ENCODE results near the gene CCNYL1.
"Not testable (repeated sequence)": the region's sequence is repeated elsewhere in the genome, so short reads cannot be mapped to it uniquely, and the experiment has no call there.

The CCNYL1 gene

DNA sequence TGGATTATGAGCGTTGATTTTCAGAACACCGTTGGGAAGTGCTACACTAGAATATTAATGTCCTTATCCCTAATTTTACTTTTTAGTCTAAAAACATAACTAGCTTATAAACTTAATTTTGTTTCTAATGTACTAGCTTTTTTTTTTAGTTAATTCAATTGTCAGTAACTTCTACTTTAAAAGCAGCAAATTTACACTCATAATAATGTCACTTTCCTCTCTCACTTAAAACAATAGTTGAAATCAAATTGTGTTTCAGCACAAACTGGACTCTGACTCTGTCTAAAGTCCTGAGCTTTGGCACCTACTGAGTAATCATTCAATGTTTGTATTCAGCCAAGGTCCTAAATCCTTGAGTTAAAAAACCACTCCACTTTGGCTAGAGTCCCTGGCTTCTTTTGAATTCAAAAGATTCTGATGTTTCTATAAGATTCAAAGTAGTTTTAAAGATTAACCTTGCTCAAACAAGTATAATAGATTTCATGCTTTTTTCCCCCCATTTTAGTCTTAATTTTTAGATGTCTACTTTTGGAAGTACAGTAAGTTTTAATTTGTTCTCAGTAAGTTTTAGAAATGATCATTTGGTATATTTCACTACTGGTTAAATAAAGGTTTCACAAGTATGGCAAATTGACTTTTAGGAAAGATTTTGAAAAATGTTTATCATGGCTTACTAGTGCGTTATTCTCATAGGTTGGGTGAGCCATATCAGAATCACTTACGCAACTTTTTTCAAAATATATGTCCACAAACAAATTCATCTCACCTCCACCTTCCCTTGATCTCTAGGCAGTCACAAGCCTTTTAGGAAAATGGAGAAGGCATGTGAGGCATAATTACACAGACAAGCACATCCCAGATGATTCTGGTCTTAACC lies 23.4 kb downstream of the CCNYL1 start:
- DNase-seq (ENCODE audit: low spot score), result no peak

DNA sequence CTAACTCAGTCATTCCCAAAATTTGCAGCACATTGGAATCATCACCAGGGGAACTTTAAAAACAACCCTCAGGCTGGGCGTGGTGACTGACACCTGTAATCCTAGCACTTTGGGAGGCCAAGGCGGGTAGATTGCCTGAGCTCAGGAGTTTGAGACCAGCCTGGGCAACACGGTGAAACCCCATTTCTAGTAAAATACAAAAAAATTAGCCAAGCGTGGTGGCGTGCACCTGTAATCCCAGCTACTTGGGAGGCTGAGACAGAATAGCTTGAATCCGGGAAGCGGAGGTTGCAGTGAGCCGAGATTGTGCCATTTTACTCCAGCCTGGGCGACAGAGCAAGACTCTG lies 24.0 kb downstream of the CCNYL1 start:
- DNase-seq (ENCODE audit: low spot score), result not testable (repeated sequence)

DNA sequence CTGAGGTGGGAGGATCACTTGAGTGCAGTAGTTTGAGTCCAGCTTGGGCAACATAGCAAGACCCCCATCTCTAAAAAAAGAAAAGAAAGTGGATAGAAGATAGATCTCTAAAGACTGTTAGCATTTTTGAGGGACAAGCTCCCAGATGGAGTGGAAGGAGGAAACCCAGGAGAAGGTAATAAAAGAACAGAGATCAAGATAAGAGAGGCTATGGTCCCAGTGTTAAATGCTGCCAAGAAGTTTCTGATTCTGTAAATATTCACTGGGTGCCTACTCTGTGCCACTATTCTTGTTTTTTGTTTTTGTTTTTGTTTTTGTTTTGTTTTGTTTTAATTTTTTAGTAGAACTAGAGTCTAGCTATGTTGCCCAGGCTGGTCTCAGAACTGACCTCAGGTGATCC lies 32.1 kb downstream of the CCNYL1 start:
- no peak for DNase-seq (ENCODE audit: low spot score)

DNA sequence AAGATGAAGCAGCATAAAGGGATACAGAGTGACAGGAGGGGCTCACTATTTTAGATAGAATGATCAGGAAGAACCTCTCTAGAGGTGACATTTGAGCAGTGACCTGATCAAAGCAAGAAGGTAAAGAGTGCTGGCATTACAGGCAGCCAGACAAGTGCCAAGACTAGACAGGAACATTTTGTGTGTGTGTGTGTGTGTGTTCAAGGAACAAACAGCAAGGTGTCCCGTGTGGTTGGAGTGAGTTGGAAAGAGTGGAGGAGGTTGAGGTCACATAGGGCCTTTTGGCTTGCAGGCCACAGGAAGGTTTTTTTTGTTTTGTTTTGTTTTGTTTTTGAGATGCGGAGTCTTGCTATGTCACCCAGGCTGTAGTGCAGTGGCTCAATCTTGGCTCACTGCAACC lies 32.6 kb downstream of the CCNYL1 start:
- DNase-seq (ENCODE audit: low spot score), result no peak

DNA sequence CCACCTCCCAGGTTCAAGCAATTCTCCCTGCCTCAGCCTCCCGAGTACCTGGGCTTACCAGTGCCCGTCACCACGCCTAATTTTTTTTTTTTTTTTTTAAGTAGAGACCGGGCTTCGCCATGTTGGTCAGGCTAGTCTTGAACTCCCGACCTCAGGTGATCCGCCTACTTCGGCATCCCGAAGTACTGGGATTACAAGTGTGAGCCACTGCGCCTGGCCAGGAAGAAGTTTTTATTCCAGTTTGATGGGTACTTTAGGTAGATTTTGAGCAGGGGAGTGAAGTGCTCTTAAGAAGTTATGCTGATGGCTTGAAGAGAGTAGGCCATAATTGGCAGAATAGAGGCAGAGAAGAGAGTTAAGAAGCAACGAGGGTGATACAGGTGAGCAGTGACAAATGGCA lies 33.0 kb downstream of the CCNYL1 start:
- no peak for DNase-seq (ENCODE audit: low spot score)

DNA sequence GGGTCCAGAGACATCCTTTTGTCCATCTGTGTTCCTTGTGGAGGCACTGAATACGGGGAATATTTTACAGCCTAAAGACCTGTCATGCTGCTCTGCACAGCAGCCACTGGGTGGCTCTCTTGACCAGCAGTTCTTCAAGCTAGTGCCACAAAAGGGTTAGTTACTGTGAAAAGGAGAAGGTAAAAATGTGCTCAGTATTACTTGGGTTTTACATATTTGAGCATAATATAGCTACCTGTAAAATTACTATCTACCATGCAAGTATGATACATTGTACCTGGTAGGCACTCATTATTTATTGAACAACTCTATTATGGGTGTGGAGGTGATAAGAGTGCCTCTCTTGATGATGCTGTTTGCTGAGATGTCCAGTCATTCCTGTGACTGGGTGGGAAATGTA lies 34.7 kb downstream of the CCNYL1 start:
- peak; percentile 71 for DNase-seq (ENCODE audit: low spot score)

DNA sequence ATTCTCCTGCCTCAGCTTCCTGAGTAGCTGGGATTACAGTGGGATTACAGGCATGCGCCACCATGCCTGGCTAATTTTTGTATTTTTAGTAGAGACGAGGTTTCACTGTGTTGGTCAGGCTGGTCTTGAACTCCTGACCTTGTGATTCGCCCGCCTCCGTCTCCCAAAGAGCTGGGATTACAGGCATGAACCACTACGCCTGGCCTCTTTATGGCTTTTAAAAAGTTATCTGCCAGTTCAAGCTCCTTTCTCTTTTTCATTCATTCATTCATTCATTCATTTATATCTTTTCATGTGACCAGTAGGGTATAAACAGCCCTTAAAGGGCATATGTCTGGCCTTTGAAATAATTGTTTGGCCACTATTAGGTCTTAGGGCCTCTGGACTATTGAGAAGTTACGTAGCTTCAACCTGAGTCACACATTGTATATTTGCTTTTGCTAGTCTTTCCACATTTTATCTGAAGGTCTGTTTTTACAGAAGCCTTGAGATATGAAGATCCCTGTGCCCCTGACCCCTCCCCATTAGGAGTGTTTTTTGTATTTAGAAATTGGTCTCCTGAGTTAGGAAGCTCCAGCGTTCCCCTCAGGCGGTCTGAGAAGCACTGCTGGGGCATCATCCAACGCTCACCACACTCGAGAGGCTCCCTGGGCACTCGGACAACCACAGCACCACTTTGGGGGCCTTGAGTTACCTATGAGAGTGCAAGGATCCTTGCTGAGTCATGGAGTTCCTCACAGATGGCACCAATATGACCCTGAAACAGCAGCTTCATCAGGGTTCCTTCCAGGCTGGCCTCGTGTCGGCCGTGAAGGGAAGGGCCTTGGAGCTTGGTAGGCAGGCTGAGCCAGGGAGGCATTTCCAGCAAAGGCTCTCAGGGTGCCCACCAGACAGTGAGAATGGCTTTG lies 36.5 kb downstream of the CCNYL1 start:
- DNase-seq (ENCODE audit: low spot score), result no peak

DNA sequence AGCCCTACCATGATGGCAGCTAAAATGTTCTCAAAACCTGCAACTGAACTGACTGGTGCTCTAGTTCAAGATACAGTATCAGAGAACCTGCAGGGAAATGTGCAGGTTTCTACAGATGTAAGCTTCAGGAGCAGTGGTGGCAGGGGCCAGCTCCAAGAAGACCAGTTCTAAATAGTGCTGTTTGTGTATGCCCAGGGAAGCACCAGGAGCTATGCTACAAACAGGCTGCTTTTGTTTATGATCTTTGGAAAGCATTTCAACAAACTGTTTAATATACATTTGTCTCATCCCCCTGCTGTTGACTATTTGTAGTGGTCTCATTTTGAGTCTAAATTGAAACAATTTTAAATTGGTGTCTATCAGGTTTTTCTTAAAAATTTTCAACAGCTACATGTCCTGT lies 37.6 kb downstream of the CCNYL1 start:
- DNase-seq (ENCODE audit: low spot score), result no peak

DNA sequence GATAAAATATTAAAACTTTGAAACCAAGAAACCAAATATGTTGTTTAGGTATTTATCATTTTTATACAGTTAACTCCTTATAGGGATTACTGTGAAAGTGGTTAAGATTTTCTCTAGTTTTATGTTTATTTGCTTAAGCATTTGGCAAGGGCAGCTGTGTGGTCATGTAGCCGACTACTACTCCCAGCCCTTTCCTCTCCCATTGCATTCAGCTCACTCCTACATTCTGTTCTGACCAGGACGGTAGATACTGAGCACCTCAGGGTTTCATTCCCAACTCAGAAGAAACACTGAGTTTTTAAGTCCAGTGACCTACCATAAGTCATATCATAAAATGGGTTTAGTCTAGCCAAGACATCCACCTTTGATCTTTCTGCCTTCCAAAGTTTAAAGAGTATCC lies 38.4 kb downstream of the CCNYL1 start:
- no peak for DNase-seq (ENCODE audit: low spot score)

DNA sequence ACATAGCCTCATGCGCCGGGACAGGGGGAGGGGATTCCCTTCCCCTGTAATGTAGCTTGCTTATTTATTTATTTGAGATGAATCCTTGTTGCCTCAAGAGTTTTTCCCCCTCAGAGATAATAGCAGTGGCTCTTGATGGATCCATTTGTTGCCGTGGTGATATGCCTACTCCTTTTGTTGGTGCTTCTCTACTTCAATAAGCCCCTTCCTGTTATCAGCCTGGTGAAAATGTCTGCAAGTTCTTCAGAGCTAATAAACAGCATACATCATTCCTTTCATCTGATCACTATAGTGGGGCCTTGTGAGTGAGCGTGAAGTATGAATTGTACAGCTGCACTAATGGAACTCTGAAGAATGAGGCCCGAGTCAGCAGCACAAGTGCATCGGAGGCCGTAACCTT lies 38.9 kb downstream of the CCNYL1 start:
- no peak for DNase-seq (ENCODE audit: low spot score)

DNA sequence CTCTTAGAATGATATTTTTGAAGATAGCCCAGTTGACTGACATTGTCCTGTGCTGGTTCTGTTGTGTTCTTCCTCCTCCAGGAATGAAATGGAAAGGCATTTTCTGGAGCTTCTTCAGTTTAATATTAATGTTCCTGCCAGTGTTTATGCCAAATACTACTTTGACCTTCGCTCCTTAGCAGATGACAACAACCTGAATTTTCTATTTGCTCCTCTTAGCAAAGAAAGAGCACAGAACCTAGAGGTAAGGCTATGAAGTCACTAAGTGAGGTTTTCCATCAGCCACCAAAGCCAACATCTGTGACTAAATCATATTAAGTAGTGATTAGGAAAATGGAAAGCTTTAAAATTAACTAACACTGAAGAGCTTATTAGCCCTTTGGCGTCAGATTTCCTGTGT lies 39.4 kb downstream of the CCNYL1 start:
- DNase-seq (ENCODE audit: low spot score), result no peak

DNA sequence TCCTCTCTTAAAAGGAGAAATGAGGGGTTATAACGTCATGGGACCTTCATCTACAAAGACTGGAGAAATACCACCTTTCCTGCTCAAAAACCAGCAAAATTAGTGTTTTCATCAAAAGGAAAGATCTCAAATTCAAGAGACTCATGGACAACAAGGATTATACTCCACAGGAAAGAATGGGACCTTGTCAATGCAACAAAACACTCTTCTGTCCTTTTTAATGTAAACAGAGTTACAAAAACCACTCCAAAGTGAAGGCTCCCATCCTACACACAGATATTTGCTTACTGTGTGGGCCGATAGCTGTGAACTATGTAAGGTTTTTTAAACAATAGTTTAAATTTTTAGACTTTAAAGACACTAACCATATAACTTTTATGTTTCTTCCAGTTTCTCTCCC lies 42.2 kb downstream of the CCNYL1 start:
- not testable (repeated sequence) for DNase-seq (ENCODE audit: low spot score)

DNA sequence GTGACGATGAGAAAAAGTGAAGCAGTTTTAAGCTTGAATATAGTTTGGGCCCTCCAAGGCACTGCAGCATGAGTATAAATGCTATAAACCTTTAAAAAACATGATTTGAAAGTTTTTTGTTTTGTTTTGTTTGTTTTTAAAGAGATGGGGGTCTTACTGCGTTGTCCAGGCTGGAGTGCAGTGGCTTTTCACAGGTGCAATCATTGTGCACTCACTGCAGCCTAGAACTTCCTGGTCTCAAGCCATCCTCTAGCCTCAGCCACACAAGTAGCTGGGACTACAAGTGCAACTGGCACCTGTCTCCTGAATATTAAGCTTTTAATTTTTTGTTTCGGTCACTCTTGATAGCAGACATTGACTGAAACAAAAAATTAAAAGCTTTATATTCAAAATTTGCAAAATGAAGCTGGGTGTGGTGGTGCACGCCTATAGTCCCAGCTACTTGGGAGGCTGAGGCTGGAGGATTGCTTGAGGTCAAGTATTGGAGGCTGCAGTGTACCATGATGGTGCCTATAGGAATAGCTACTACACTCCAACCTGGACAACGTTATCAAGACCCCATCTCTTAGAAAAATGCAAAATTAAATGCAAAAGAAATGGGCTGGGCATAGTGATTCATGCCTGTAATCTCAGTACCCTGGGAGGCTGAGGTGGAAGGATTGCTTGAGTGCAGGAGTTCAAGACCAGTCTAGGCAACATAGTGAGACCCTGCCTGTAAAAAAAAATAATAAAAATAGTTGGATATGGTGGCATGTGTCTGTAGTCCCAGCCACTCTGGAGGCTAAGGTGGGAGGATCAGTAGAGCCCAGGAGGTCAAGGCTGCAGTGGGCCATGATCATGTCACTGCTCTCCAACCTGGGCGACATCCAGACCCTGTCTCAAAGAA lies 43.3 kb downstream of the CCNYL1 start:
- DNase-seq (ENCODE audit: low spot score), result no peak

DNA sequence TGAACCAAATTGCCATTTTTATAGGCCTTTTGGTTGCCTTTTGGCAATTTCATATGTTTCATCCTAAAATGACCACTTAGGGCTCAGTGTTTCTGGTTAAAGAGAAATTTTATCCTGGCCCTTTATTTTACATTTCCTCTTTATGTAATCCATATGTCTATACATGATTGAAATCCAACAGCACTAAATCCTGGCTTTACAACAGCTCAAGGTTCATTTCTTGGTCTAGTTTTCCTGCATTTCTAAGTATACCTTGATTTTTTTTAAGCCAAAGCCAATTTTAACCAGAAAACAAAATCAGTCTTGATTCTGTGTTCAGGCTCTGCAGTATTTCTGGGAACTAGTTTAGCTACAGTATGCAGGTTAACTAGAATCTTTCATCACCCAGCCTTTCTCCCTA lies 46.6 kb downstream of the CCNYL1 start:
- no peak for DNase-seq (ENCODE audit: low spot score)

DNA sequence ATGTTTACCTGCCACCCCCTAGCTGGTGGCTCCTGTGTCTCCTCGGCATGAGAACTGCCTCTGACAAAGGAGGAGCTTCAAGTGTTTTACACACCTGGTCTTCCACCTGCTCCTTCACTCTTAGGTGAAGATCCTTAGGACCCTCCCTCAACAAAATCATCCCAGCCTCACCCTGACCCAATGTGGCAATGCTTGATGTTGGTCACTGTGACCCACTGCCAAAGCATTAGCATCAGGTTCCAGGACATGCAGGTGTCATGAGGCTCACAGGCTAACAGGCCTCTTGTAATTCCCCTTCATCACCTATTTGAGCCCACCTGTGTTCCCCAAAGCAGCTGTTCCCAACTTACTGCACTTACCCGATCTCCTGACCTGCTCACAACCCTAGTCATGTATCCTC lies 48.5 kb downstream of the CCNYL1 start:
- DNase-seq (ENCODE audit: low spot score), result no peak

DNA sequence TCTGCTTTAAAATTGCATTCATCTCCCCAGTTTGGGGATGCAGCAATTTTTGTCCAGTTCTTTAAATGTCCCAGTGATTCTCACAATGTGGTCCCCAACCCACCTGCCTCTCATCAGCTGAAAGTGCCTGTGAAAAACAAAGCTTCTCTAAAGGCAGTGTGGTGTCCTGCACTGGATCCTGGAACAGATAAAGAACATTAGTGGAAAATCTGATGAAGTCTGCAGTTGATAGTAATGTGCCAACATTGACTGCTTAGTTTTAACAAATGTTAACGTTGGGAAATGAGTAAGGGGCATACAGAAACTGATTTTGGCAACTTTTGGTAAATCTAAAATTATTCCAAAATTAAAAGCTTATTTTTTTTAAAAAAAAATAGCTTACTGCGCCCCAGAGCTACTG lies 49.0 kb downstream of the CCNYL1 start:
- no peak for DNase-seq (ENCODE audit: low spot score)

DNA sequence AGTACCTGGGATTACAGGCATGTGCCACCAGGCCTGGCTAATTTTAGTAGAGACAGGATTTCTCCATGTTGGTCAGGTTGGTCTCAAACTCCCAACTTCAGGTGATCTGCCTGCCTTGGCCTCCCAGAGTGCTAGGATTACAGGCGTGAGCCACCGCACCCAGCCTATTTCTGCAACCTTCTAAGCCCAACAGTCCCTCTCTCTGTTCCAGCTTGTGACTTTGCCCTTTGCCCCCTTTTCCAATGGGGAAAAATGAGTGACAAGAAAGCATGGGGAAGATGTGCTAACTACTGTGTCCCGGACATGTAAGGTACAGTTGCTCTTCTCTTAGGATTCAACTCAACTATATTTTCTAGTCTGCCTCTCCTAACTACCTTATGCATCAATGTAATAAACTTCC lies 50.0 kb downstream of the CCNYL1 start:
- not testable (repeated sequence) for DNase-seq (ENCODE audit: low spot score)

DNA sequence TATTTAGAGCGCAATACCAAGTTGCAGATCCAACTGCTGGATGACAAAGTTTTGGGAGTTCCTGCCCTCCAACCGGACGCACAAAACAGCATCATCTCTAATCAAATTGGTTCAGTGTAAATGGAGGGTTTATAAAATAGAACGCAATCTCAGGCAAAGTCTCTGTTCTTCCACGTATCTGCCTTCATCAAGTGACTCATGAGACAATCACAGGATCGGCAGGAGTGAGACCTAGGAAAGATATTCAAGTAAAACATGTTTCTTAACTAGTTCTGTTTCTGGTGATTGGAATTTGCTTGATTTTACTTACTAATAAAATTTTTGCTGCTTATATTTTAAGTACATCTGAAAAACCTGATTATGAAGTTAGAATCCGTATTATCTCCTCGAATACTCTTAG lies 50.7 kb downstream of the CCNYL1 start:
- DNase-seq (ENCODE audit: low spot score), result no peak

DNA sequence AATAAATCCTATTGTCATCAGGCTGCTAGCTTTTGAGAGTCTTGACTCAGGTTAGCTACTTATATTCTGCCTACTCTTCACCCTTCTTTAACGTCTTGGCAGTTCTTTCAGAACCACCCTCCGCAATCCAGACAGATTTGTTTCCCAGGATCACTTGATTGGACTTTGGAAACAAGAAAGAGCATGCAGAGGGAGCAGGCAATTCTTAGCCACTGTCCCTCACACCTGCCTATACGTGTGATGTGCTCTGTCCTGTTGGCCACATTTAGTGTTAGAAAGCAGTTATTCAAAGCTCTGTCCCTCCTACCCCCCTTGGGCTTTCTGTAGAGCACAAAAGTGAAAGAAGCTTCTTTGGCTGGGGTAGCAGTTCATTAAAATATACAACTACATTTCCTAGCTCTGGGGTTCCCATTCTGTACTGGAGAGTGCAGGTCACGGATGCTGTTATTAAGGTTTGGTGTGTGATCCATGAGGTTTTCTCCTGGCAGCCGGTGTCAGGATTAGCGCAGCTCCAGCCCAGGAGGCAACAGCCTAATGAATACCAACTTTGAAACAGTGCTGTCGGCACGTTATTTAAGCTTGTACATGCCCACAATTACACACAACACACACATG lies 52.0 kb downstream of the CCNYL1 start:
- no peak for DNase-seq (ENCODE audit: low spot score)

DNA sequence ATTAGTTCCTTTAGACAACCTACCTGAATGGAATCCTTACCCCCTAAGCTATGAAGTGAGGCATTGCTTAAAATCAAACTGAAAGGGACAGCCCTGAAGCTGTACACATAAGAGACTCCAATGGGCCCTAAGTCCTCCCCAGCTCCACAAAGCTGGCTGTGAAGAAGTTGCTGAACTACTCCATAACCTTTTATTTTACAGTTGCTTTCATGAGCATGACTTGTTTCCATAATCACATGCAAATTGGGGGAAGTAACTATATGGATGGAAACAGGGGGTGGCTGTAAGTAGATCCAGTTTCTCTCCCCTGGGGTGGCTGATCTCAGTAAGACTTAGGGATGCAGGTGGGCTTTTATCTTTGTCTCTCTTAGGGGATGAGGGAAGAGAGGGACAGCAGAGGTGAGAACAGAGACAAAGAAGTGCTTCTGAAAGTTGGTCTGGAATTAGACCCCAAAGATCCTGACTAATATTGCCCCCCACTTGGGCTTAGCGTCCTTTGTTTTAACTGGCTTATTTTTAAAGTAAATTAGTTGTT lies 52.7 kb downstream of the CCNYL1 start:
- no peak for DNase-seq (ENCODE audit: low spot score)

DNA sequence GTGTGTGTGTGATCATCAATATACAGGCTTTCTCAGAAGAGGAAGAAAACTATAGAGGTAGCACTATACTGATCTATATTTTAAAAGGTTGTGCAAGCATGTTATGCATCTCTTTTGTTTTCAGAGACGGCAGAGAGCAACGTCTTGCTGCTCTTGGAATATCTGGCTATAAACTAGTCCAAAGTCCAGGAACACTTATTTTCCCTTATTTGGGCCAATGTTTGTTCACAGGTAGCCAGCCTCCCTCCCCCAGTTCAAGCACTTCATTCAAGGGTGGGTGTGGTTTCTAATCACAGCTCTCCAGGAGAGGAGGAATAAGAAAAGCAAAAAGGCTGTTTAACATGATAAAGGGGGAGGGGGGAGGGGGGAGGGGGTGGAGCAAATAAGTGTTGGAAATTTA lies 54.1 kb downstream of the CCNYL1 start:
- no peak for DNase-seq (ENCODE audit: low spot score)

Measured in SW480 (cell line).